ENCODE data around the gene NKX2-1.

DNA sequence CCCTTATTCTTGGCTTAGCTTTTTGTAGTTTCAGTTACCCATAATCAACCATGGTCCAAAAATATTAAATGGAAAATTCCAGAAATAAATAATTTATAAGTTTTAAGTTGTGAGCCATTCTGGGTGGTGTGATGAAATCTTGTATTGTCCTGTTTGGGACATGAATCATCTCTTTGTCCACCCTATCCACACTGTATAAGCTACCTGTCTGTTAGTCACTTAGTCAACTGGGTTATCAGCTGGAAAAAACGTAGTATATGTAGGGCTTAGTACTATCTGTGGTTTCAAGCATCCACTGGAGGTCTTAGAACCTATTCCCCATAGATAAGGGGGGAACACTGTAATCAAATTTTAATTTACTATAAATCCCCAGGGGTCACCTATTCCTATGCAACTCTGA lies 52.7 kb downstream of the NKX2-1 start:
- TF ChIP-seq, protein P1, sequence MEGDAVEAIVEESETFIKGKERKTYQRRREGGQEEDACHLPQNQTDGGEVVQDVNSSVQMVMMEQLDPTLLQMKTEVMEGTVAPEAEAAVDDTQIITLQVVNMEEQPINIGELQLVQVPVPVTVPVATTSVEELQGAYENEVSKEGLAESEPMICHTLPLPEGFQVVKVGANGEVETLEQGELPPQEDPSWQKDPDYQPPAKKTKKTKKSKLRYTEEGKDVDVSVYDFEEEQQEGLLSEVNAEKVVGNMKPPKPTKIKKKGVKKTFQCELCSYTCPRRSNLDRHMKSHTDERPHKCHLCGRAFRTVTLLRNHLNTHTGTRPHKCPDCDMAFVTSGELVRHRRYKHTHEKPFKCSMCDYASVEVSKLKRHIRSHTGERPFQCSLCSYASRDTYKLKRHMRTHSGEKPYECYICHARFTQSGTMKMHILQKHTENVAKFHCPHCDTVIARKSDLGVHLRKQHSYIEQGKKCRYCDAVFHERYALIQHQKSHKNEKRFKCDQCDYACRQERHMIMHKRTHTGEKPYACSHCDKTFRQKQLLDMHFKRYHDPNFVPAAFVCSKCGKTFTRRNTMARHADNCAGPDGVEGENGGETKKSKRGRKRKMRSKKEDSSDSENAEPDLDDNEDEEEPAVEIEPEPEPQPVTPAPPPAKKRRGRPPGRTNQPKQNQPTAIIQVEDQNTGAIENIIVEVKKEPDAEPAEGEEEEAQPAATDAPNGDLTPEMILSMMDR (IDR thresholded peaks at IDR 0.05): no peak
- no peak for TF ChIP-seq POLR2A (IDR thresholded peaks at IDR 0.05)

Data from stomach (tissue), 4 donors.